GM21723 (cell line): ENCODE measurements around the gene COL23A1.

Experiments
- ATAC-seq: cut with Tn5 transposase; IDR thresholded peaks from one replicate; pipeline ENCODE4 v1.9.1; 2021; ENCODE audit warnings: mild to moderate bottlenecking, moderate library complexity; ENCODE audit not compliant: unreplicated experiment

The COL23A1 gene

DNA sequence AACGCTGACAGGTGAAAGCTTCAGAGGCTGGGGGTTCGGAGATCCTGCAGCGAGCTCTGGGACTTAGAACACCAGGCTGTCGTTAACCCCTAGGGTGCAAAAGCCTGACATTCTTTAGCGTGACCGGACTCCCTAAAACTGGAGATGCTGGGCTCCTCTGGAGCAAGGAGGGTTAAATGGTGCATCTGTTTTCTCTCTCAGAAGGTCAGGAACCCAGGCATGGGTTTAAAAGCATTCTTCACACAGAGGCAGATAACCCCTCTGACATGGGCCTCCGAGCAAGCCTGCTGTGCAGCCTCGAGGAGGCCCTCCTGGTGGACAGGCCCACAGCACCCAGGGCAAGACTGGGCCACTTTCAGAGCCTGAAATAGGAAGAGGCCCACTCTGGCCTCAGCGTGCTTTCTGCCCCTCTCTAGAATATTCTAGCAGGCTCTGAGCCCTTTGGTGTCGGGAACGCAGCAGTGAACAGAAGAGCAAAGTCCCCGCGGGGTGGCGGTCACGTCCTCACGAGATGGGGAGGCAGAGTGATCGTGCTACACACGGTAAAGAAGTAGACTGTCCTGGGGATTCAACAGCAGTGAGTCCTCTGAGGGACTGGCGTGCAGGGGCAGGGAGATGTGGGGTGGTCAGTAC, 124.8 kb downstream of the COL23A1 start:
- no peak for ATAC-seq

DNA sequence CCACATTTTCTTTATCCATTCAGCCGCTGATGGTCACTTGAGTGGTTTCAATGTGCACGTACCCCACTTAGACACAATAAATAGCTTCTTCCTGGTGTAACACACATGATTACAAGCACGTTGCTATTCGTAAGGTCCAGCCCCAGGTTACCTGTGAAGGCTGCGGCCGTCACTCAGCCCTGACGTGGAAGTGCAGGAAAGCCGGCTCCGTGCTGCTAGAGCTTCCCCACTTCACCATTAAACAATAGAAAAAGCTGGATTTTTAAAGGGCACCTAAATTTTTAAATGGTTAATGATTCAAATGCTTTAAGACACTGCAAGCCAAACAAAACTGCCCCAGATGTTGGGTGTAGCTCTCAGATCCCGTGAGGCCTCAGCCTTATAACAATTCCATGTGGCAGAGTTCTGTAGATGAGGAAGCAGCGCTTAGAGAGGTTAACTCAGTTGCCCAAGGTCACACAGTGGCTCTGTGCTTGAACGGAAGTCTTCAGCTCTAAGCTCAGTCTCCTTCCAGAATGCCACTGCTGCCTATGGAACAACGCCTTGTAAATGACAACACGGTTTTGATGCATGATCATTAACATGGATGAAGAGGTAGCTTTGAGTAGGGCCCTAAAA, 125.7 kb downstream of the COL23A1 start:
- no peak for ATAC-seq

DNA sequence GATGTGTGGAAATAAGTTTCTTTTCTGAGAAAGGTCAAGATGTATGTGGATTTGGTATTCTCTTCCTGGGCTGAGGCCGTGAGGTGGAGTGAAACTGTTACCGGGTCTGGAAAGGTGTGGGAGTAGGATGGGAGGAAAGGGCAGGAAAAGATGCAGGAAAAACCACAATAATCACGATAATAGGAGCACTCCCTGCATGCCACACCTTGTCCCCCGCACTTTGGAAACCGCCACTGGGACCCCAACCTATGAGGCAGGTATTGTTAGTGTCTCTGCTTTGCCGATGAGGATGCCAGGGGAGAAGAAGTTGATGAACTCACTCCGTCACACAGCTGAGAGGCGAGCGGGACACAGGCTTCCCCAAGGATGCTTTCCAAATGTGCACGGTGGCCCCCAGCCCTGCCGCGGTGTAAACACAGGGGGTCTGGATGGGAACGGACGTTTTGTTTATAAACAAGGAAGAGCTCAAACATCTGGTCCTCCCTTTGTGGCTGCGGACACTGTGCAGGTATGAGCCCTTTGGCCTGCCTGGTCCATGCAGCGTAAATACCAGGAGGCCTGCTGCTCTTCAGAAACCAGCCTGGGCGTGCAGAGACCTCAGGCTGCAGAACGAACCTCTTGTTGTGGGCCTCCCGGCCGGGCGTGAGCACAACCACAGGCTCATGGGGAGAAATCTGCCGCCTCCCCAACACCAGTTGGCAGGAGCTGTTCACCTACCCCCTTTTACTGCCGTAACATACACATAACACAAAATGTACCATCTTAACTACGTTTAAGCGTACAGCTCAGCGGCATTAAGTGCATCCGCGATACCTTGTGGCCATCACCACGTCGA, 126.7 kb downstream of the COL23A1 start:
- ATAC-seq = no peak

DNA sequence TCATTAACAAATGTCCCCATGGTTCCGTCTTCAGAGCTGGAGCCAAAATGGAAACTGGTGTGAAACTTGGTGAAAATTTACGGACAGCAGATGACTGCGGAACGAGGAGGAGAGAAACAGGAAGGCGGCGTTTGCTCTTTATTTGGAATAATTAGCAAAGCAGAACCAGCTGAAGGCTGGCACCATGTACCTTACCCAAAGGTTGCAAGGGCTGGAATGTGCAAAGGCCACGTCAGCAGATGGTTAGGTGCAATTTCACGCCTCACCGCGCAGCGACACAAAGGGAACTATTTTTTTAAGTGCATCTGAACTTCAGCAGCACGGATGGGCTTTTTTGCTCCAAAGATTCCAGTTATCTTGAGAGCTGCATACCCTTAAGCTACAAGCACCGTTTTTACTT, 127.4 kb downstream of the COL23A1 start:
- no peak for ATAC-seq

DNA sequence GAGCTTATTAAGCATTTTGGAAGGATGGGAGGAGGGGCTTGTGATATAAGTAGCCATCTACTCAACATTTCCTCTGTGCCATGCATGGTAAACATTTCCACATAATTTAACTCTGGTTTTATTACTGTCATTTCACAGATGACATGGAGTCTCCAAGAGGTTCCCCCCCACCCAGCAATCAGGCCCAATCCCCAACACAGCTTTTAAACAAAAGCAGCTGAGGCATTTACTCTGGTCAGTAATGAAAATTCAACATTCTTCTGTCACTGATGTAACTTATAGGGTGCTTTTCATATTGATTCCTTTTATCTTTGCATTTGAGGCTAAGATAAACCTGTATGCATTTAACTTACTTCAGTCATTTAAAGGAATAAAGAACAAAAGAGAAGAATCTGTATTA, 128.1 kb downstream of the COL23A1 start:
- no peak for ATAC-seq

DNA sequence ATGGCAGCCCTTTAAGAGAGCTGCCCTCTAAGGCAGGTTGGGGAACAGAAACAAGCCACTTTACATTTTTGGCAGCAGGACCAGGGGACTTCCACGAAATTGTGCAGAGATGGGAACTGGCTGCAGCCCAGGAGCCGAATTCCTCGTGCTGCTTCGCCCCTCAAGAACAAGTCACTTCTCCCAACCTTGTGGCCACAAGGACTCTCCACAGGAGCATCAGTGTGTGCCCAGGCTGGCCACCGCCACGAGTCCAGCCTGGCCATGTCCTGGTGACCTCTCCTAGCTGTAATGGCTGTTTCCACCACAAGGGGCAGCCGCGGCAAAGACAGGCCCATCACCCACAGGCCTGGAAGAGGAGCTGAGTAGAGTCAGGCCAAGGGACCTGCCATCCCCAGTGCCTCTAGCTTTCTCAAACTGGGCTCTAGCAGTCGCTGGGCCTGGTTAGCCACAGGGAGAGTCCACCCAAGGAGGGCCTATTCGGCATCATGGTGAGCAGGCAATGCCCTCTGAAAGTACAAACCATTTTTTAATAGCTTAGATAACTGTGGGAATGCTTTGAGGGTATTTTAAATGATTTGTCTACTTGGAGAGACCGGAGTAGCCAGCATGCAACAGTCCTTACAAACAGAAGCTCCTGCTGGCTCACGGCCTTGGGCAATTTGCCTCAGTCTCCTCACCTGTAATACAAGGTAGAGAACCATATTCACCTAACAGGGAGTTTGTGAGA, 129.0 kb downstream of the COL23A1 start:
- peak; percentile 86 for ATAC-seq

DNA sequence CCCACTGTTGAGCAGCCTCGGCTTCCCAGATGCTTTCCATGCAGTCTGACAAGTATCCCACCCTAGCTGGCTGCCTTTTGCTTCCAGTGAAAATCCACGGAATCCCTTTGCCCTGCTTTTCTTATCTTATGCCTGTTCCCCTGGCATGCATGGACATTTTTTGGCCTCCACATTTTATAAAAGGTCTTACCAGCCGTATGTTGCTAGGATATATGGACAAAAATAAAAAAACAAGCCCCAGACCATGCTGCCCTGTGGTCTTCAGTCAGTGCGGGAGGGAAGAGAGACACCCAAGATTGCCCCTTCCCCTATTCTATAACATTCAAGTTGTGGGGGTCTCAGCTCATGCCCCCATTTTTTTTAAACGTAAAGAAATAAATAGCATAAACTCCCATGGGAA, 129.6 kb downstream of the COL23A1 start:
- no peak for ATAC-seq

DNA sequence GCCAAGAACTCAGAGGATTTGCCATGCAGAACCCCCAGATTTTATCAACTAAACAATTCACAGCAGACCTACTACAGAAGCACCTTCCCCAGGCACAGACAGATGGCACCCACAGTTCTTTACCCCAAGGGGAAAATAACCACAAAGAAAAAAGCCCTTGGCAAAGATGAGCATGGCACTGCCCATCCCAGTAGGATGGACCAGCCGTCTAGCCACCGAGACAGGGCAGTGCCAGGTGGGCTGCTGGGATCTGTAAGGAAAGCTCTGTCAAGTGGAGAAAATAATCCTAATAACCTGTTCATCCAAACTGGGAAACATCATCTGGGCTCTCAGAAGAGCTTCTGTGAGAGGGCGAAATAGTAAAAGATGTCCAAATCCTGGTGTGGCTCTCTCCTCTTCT, 130.0 kb downstream of the COL23A1 start:
- ATAC-seq = no peak

DNA sequence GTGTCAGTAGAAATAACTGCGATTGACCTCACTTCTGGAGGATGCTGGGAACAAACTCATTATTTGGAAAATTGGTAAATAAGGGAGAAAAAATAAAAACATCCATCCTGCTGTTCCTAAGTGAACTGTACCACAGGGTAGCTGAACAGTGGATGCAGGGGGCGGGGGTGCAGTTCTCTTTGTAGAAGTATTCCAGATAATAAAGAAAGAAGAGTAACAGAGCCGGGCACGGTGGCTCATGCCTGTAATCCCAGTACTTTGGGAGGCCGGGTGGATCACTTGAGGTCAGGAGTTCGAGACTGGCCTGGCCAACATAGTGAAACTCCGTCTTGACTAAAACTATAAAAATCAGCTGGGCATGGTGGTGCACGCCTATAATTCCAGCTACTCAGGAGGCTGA, 132.1 kb downstream of the COL23A1 start:
- no peak for ATAC-seq

DNA sequence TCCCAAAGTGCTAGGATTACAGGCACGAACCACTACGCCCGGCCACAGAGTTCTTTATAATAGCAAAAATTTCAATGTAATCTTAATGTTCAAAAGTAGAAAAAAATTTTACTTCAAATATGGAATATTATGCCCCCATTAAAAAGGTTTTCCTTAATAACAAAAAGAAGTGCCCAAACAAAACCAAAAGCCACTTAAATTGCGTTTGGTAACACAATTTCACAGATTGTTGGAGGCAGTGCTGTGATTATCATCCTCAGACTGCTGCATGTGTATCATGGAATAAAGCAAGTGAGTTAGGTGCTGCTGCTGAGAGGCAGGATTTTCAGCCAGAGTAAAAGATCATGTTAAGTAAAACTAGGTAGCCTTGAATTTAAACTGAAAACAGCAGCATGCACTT, 132.7 kb downstream of the COL23A1 start:
- no peak for ATAC-seq

DNA sequence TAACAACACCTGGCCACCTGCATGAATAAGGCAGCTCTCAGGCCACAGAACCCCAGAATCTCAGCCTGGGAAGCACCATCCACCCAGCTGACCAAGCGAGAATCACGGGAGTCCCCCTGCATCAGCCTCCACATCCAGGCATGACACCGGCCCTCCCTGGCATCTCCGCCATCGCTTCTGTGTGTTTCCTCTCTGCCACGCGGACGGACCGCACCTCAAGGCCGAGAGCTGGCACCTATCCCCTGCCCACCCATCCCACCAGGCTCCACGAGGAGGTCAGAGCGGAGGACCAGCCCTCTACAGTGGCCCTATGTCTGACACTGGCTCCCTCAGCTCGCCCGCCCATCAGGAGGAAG, 134.7 kb downstream of the COL23A1 start:
- ATAC-seq = no peak

DNA sequence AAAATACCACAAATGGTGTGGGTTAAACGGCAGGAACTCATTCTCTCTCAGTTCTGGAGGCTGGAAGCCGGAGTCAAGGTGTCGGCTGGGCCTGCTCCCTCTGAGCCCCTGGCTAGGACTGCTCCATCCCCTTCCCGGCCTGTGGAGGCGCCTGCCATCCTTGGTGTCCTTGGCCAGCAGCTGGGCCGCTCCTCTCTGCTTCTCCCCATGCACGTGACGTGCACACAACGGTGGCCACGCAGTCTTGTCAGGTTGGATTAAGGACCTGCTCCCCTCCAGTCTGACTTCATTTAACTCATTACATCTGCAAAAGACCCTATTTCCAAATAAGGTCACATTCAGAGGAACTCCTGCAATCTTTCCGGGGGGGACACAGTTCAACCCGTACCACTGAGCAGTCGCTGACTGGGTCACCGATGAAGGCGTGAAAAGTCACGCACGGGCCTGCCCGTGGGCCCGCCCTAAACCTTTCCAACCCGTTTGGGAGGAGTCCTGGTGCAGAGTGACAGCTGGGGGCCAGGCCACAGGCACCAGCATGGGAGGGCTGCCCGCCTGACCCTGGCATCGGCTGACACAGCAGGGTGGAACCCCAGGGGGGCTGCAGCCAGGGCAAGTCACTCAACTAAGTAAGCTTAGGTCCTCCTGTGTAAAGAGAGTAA, 135.2 kb downstream of the COL23A1 start:
- no peak for ATAC-seq

DNA sequence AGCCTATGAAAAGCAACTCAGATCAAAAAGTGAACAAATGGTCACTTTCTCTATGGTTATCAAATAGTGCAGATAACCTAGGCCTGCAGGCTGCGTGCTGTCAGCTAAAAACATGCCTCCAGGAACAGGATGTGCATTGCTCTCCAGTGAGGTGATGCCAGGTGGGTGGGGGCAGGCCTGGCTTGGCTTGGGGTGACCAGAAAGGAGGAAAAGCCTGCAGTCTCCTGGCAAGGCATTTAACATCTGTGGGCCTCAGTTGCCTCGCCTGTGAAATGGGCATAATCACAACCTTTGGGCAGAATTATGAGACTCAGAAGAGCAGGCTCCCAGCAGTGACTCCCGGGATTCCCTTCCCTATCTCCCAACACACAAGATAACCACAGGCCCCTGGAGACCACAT, 135.9 kb downstream of the COL23A1 start:
- no peak for ATAC-seq

DNA sequence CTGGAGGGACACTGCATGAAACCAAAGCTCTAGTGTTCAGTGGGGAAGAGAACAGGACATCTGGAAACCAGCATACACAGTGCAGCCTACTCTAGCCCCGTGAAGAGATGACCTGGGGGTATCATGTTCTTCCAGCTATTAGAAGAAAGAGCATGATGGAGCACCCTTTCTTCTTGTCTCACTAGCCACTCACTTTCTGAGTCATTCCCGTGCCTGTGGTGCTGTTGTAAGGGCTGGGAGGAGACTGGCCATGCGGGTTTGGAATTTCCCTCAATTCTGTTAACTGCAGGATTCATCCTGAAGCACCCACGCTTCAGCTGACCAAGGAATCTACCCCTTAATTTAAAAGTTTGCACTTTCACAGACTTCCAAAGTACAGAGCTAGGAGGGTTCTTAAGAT, 137.0 kb downstream of the COL23A1 start:
- no peak for ATAC-seq

DNA sequence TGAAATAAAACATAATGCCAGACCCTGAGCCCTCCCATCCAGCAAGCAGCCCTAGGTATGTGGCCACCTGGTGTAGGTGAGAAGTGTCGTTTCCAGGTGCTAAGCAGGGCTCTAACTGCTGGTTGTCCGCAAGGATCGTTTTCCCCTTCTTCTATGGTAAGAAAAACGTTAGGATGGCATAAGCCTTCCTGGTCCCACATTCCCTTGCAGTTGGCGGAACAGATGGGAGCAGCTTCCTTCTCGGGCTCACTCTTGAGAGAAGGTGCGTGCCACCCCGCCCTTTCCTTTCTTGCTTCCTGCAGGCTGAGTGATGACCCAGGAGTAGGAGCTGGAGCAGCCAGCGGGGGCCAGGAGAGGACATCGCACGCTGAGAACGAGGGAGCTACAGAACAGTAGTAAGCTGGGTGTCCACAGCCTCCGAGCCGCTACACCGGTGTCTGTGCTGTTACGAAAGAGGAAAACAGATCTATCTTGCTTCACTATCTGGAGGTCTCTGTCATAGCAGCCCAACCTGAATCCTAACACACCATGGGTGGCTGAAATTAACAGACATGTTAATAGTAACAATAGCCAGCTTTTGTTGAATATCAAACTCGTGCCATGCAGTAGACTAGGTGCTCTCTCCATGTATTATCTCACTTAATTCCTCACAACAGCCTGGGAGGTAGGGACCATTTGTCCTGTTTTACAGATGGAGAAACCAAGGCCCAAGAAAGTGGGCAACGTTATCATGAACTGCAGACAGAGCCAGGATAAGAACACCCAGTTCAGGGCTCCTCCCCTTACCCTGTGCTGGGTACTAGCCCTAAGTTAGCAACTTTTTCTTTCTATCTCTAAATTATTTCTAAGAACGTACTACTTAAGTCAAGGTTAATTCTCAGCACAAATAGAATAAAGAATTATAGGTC, 139.8 kb downstream of the COL23A1 start:
- no peak for ATAC-seq

DNA sequence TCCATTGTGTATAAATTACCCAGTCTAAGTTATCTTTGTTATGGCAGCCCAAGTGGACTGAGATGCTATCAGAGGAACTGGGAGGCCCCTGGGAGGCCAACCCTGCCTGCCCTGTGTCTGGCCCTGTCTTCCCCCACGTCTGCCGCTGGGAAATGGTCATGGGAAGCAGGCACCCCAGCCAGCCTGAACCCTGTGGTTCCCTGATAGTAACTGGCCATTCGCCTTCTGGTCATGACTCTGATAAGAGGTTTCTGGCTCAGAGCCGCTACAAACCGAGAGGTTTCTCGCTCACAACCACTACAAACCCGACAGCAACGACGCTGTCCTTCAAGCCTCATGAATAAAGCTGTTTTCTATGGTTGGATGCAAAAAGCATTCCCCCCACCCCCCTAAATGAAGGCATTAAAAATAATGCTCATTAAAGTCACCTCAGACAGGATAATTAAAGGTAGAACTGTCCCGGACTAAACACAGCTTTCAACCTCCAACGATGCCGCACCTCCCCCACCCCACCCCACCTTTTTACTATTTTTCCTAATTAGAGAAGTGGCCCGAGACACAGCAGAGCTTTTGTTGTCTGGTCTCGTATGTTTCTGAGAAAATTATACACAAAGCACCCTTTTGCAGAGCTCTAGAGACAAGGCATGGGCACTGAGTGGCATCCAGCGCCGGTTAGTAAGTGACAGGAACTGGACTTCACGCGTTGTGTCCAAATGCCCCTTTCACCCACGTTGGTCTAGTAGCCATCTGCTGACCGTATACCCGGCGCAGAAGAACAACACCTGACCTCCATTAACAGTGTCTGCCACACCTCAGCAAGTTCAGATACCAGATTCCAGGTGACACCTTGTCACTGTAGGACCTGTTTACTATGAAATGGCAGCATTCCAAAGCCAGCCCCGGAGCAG, 140.8 kb downstream of the COL23A1 start:
- no peak for ATAC-seq

DNA sequence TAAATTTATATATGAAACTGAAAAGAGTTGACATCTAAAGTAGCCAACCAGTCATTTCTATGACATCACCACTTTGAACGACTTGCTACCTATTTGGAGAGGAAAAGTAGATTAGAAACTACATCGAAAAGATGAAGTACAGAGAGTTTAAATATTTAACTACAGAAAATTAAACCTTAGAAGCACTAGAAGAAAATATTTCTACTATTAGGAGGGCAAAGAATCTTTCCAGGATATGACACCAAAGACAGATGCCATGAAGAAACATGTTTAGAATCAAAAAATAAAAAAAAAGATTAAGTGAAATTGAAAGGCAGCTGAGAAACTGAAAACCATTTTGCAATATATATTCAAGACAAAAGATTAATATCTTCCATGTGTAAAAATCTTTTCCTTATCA, 144.7 kb downstream of the COL23A1 start:
- no peak for ATAC-seq

DNA sequence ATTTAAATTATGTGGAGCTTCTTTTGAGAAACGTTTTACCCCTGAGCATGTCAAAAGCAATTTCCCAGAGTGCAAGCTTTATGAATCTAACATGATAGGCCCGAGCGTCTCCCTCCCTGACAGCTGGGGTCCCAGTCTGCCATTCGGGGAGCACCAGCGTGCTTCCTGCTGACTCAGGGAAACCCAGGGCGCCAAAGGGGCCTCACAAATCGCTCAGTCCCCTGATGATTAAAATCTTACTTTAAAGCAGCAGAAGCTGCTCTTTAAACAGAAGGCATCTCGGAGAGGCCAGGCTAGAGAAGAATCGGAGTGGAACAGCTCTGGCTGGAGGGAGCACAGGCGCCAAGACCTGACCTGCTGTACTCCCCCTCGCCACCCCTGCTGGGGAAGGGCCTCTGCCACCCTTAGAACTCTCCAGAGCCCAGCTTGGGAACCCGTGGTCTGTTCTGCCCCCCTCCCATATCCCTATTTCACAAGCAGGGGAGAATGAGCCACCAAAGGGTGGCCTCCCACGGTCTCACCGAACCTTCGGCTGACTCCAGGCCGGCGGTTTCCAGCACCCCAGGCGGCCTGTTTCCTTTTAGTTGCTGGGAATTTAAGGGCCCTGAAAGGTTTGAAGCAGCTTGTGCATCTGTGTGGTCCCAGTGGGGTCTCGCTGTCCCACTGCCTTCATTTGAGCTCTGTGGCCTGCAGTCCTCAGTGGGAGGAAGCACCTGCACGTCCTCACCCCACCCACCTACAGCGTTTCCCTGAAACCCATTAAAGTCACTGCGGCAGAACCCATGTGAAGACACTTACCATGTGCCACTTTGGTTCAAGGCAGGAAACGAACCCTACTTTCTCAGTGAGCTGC, 147.6 kb downstream of the COL23A1 start:
- ATAC-seq = no peak
